Erythroblast (primary cell): Measurements from ENCODE around the gene CRYGC.
"Not testable (repeated sequence)": the region's sequence is repeated elsewhere in the genome, so short reads cannot be mapped to it uniquely, and the experiment has no call there.

Experiments
- DNase-seq, 2 experiments: peaks; one replicate each; lab custom pipeline; 2025; lab: John Stamatoyannopoulos, UW
- GATA1 ChIP-seq: IDR thresholded peaks from 2 replicates; pipeline ENCODE4 v1.6.1; 2011; ENCODE audit warnings: low read depth, mild to moderate bottlenecking, control low read depth, low read length, moderate library complexity
- POLR2A ChIP-seq: IDR thresholded peaks from 2 replicates; pipeline ENCODE4 v1.6.1; 2011; ENCODE audit warnings: mild to moderate bottlenecking, low read length

Gene CRYGC

GRCh38 chr2:208147759-208148158 is 18.1 kb upstream of the CRYGC start:
- DNase-seq, result no peak
- TF ChIP-seq GATA1 (no peak), POLR2A (no peak)

- TF ChIP-seq POLR2A, result no peak
- no peak for TF ChIP-seq GATA1
- DNase-seq, result no peak
These were observed 17.4 kb upstream of the CRYGC start for GRCh38 chr2:208147008-208147407.

- DNase-seq, result no peak
- no peak for TF ChIP-seq GATA1
- TF ChIP-seq POLR2A, result no peak
These were observed 16.4 kb upstream of the CRYGC start, which contains the start of gene CRYGB for GRCh38 chr2:208146006-208146405. Gene CRYGB, minus strand, starts transcription at chr2:208146158. Its CDS starts 38 bp downstream, at chr2:208146120.

DNA sequence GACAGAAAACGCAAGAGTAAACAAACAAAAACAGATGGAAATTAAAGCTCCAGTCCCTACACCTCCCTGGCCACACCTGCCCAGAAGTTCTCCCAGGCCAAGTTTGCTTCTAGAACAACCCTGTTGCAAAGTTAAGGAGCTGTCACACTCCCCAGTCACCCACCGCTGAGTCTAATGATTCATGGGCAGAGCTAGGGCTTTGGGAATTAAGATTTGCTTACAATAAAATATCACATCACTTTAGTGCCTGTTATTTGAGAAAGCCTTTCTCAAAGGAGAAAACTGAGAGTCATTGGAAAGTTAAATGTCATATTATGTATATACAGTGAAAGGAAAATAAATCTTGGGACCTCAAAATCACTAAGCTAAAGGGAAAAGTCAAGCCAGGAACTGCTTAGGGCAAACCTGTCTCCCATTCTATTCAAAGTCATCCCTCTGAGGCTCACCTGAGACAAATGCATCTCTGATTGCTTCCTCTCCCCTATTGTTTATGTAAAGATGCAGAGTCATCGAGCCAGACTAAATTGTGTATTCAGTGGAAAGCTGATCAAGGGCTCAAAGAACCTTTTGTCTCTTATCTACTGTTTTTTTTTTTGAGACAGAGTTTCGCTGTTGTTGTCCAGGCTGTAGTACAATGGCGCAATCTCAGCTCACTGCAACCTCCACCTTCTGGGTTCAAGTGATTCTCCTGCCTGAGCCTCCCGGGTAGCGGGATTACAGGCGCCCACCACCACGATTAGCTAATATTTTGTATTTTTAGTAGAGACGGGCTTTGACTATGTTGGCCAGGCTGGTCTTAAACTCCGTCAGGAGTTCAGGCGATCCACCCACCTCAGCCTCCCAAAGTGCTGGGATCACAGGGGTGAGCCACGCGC is 13.5 kb upstream of the CRYGC start:
- no peak for TF ChIP-seq POLR2A
- no peak for TF ChIP-seq GATA1

DNA sequence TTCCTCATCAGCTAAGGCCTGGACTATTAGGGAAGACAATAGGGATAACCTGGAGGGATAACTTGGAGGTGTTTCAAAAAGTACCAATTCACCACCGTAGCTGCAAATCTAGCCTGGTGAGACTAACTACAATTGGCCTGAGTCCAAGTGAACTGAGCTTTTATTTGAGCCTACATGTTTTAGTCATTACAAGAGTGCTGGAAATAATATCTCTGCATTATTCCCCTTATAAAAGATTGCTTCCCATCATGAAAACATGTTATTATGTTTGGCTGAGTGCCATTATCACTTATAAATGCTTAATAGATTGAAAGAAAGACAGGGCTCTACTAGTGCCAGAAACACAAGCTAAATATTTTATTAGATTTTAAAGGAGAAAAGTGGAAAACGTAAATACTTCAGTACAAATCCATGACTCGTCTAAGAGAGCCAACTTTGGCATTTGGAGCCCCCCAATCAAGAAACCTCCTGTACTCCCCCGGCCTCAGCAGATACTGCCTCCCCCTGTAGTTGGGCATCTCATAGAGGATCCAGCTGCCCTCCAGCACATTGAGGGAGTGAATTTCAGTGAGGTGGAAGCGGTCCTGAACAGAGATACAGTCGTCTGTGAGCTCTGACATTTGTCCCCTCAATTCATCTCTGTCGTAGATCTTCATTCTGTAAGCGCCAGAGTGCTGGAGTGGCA is 12.8 kb upstream of the CRYGC start:
- no peak for TF ChIP-seq POLR2A
- no peak for TF ChIP-seq GATA1

More for the DNA sequence above, 13.5 kb upstream of the CRYGC start:
- no peak for DNase-seq

GRCh38 chr2:208139447-208139846 is 9.8 kb upstream of the CRYGC start:
- no peak for DNase-seq
- TF ChIP-seq POLR2A (no peak), GATA1 (no peak)

More for the DNA sequence above, 12.8 kb upstream of the CRYGC start:
- DNase-seq, result no peak

- DNase-seq, result not testable (repeated sequence)
These were observed 8.7 kb upstream of the CRYGC start for GRCh38 chr2:208138334-208138733.

GRCh38 chr2:208136716-208137094 is 7.1 kb upstream of the CRYGC start:
- DNase-seq, result no peak
- no peak for TF ChIP-seq POLR2A
- no peak for TF ChIP-seq GATA1

DNA sequence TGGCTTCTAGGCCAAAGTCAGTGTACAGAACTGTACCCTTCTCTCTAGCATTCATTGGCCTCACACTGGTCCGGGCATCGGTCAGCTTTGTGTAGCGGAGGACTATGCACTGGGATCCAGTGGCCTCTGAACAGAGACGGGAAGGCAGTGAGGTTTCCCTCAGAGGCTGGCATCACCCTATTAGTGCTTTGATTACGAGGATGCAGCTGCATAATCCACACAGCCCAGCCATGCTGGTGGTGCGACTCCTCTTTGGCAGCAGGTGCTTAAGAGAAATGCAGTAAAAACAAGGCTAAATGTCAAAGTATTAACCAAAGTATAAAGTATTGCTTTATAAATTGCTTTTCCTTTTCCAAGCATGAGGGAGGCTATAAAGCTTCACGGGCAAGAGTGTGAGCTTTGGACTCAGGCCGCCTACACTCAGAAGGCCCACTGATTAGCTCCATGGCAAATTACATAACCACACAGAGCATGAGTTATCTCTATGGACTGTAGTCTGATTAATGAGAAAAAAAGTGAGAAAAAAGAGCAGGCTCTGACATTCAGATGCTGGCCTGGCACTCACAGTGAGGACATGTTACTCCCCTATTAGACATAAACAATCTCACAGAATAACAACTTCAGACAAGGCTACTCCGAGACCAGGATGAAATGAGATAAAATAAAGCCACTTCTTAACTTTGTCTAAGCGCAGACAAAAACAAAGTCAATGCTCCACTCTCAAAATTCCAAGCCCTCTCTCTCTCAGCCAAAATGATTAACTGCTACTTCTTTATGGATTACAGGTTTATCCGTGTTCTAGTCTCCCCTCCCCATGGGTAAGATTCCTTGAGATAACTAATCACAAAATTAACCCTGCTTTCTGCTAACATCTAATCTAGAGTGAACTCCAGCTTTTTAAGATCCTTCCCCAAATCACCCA is 6.4 kb upstream of the CRYGC start:
- TF ChIP-seq GATA1, result no peak
- TF ChIP-seq POLR2A, result no peak
- DNase-seq, result no peak

- TF ChIP-seq POLR2A (no peak), GATA1 (no peak)
These were observed 5.4 kb upstream of the CRYGC start for GRCh38 chr2:208134928-208135586.

DNA sequence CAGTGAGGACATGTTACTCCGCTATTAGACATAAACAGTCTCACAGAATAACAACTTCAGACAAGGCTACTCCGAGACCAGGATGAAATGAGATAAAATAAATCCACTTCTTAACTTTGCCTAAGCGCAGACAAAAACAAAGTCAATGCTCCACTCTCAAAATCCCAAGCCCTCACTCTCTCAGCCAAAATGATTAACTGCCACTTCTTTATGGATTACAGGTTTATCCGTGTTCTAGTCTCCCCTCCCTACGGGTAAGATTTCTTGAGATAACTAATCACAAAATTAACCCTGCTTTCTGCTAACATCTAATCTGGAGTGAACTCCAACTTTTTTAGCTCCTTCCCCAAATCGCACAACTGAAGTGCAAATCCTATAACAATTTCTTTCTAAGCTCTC is 1.1 kb upstream of the CRYGC start:
- DNase-seq, result no peak
- TF ChIP-seq GATA1 (no peak), POLR2A (no peak)

More at GRCh38 chr2:208134928-208135586, 5.4 kb upstream of the CRYGC start:
- DNase-seq, result no peak

GRCh38 chr2:208128136-208128535 is 1.5 kb downstream of the CRYGC start:
- DNase-seq, result no peak
- no peak for TF ChIP-seq GATA1
- no peak for TF ChIP-seq POLR2A

DNA sequence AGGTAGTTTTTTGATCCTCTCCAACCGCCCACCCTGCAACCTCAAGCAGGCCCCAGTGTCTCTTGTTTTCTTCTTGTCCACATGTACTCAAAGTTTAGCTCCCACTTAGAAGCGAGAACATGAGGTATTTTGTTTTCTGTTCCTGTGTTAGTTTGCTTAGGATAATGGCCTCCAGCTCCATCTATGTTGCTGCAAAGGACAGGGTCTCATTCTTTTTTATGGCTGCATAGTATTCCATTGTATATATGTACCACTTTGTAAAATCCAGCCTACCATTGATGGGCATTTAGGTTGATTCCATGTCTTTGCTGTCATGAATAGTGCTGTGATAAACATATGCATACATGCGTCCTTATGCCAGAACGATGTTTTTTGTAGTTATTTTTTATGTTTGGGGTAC is 2.5 kb downstream of the CRYGC start:
- TF ChIP-seq GATA1 (no peak), POLR2A (no peak)

More for the DNA sequence above, 2.5 kb downstream of the CRYGC start:
- DNase-seq, result no peak
